AG04450 (cell line): ENCODE measurements around the gene USP34. TPM values are rescaled to one million over a fixed set of nuclear protein-coding genes. Genes with fewer than 3 reads are reported as not detected.

ENCODE experiments used
- CTCF ChIA-PET: fragments of 300-600, 350-600 bp; formaldehyde crosslinking; extraction: SDS; loops from one replicate; lab custom pipeline; 2022; ENCODE audit warnings: antibody characterized with exemption, inconsistent platforms; lab: Charles Lee
- POLR2A ChIA-PET: fragments of 350-600 bp; formaldehyde crosslinking; extraction: SDS; loops from one replicate; lab custom pipeline; 2021; ENCODE audit warnings: antibody characterized with exemption, inconsistent platforms; lab: Yijun Ruan, JAX
- DNase-seq: peaks from one replicate; pipeline ENCODE4 v3.0.0-alpha.2; 2011; ENCODE audit warnings: low read depth, low spot score
- H3K27ac ChIP-seq: one replicate; pipeline ENCODE4 v1.5.1; 2012; ENCODE audit warnings: low read depth, low read length, control low read depth
- H3K27me3 ChIP-seq: one replicate; pipeline ENCODE4 v1.6.0; 2012; ENCODE audit warnings: low read length; ENCODE audit not compliant: control insufficient read depth, insufficient read depth
- H3K4me3 ChIP-seq: 2 replicates; pipeline ENCODE4 v1.5.1; 2011; ENCODE audit warnings: mild to moderate bottlenecking, low read depth, low read length, control low read depth
- H3K9me3 ChIP-seq: 2 replicates; pipeline ENCODE4 v1.5.1; 2012; ENCODE audit warnings: low read length; ENCODE audit not compliant: control insufficient read depth, insufficient read depth
- CTCF ChIP-seq: IDR thresholded peaks from 2 replicates; pipeline ENCODE4 v1.5.1; 2011; ENCODE audit warnings: low read depth, low read length, control low read depth, inconsistent platforms
- polyA plus RNA-seq: library from polyadenylated mRNA; depleted of rRNA; stranded (reverse); fragments of >200 nt; gene quantifications from 2 replicates; pipeline ENCODE4 v1.2.3, GENCODE V29; 2011

USP34 gene
- polyA plus RNA-seq, 1 experiment: 92.3 TPM

- no peak for TF ChIP-seq CTCF
These were observed 120.1 kb downstream of the USP34 start for GRCh38 chr2:61350777-61351176.

GRCh38 chr2:61343141-61343540 is 127.7 kb downstream of the USP34 start:
- Histone ChIP-seq H3K4me3 (no peak overlapping the region), H3K9me3 (no peaks in the 10 kb centered on the region), H3K27ac (no peak overlapping the region), H3K27me3 (no peaks in the 10 kb centered on the region)
- ChIA-PET POLR2A (no interaction called here), CTCF (no interaction called here)
- DNase-seq: no peak
- no peak for TF ChIP-seq CTCF

More at GRCh38 chr2:61350777-61351176, 120.1 kb downstream of the USP34 start:
- no peak overlapping the region for H3K27ac ChIP-seq
- no peak for DNase-seq
- ChIA-PET POLR2A (no interaction called here), CTCF (no interaction called here)
- H3K9me3 ChIP-seq: peaks cover 7% of the 10 kb centered on the region
- H3K27me3 ChIP-seq: no peaks in the 10 kb centered on the region
- H3K4me3 ChIP-seq: no peak overlapping the region

GRCh38 chr2:61340242-61340641 is 130.6 kb downstream of the USP34 start:
- peak; percentile 37 for DNase-seq
- Histone ChIP-seq H3K4me3 (no peak overlapping the region), H3K27ac (no peak overlapping the region), H3K9me3 (no peaks in the 10 kb centered on the region), H3K27me3 (no peaks in the 10 kb centered on the region)
- CTCF ChIA-PET: no interaction called here
- POLR2A ChIA-PET: no interaction called here
- TF ChIP-seq CTCF: no peak

- no peak for DNase-seq
- Histone ChIP-seq H3K27ac (no peak overlapping the region), H3K9me3 (no peaks in the 10 kb centered on the region), H3K4me3 (no peak overlapping the region), H3K27me3 (no peaks in the 10 kb centered on the region)
- no peak for TF ChIP-seq CTCF
- CTCF ChIA-PET: no interaction called here
- POLR2A ChIA-PET: no interaction called here
These were observed 132.4 kb downstream of the USP34 start for GRCh38 chr2:61338447-61338846.

GRCh38 chr2:61335187-61335586 is 135.7 kb downstream of the USP34 start:
- Histone ChIP-seq H3K27me3 (no peaks in the 10 kb centered on the region), H3K27ac (no peak overlapping the region), H3K4me3 (no peak overlapping the region), H3K9me3 (no peaks in the 10 kb centered on the region)
- POLR2A ChIA-PET: no interaction called here
- CTCF ChIA-PET: no interaction called here
- no peak for DNase-seq
- no peak for TF ChIP-seq CTCF
